HG02870 (cell line): ENCODE results near the gene TAS2R40.
A peak's percentile ranks its signal among the peaks of the same experiment; 100 is the strongest.

Experiments
- ATAC-seq: cut with Tn5 transposase; IDR thresholded peaks from one replicate; pipeline ENCODE4 v1.9.1; 2021; ENCODE audit warnings: mild to moderate bottlenecking, moderate library complexity; ENCODE audit not compliant: unreplicated experiment

TAS2R40 gene

GRCh38 chr7:143222782-143223181 is 945 bp downstream of the TAS2R40 start:
- no peak for ATAC-seq

- ATAC-seq, result no peak
Measured at GRCh38 chr7:143223784-143224183, 1.9 kb downstream of the TAS2R40 start.

- no peak for ATAC-seq
Measured at GRCh38 chr7:143225047-143225446, 3.2 kb downstream of the TAS2R40 start.

- no peak for ATAC-seq
Measured at GRCh38 chr7:143227806-143228205, 6.0 kb downstream of the TAS2R40 start.

GRCh38 chr7:143229054-143229790 is 7.4 kb downstream of the TAS2R40 start:
- no peak for ATAC-seq

- ATAC-seq, result no peak
Measured at GRCh38 chr7:143230602-143231457, 9.0 kb downstream of the TAS2R40 start.

GRCh38 chr7:143233816-143234532 is 12.1 kb downstream of the TAS2R40 start:
- ATAC-seq, result no peak

GRCh38 chr7:143234533-143234875 is 12.7 kb downstream of the TAS2R40 start:
- no peak for ATAC-seq

GRCh38 chr7:143235561-143235960 is 13.7 kb downstream of the TAS2R40 start:
- ATAC-seq, result no peak

- ATAC-seq, result no peak
Measured at GRCh38 chr7:143236408-143236990, 14.7 kb downstream of the TAS2R40 start.

GRCh38 chr7:143237366-143237765 is 15.5 kb downstream of the TAS2R40 start:
- ATAC-seq, result no peak

GRCh38 chr7:143238289-143238980 is 16.6 kb downstream of the TAS2R40 start:
- no peak for ATAC-seq

- no peak for ATAC-seq
Measured at GRCh38 chr7:143239813-143240212, 18.0 kb downstream of the TAS2R40 start.

GRCh38 chr7:143240291-143241168 is 18.7 kb downstream of the TAS2R40 start:
- ATAC-seq, result peak; percentile 95

GRCh38 chr7:143242306-143242705 is 20.5 kb downstream of the TAS2R40 start:
- no peak for ATAC-seq

- no peak for ATAC-seq
Measured at GRCh38 chr7:143243111-143243510, 21.3 kb downstream of the TAS2R40 start.

- ATAC-seq, result no peak
Measured at GRCh38 chr7:143243614-143244013, 21.8 kb downstream of the TAS2R40 start.

- no peak for ATAC-seq
Measured at GRCh38 chr7:143244321-143244720, 22.5 kb downstream of the TAS2R40 start.

GRCh38 chr7:143245123-143245522 is 23.3 kb downstream of the TAS2R40 start:
- ATAC-seq, result no peak

- ATAC-seq, result no peak
Measured at GRCh38 chr7:143247372-143247771, 25.5 kb downstream of the TAS2R40 start.
